Astrocyte (in vitro differentiated cells and primary cell): ENCODE measurements around the gene SND1. TPM values are rescaled to one million over a fixed set of nuclear protein-coding genes. Genes with fewer than 3 reads are reported as not detected.

Source experiments
- DNase-seq: peaks from one replicate; pipeline ENCODE4 v3.0.0-alpha.2; 2010; ENCODE audit warnings: low read depth
- FAIRE-seq: peaks from 2 replicates; lab custom pipeline; 2011; peaks lifted over from hg19 to GRCh38; lab: Jason Lieb, UNC
- H2AFZ ChIP-seq: 2 replicates; pipeline ENCODE4 v1.6.0; 2012; ENCODE audit warnings: low read depth, low read length, inconsistent platforms
- H3K27ac ChIP-seq: 2 replicates; pipeline ENCODE4 v1.5.1; 2011; ENCODE audit warnings: low read depth, low read length, inconsistent platforms
- H3K27me3 ChIP-seq: 2 replicates; pipeline ENCODE4 v1.6.0; 2011; ENCODE audit warnings: low read length, inconsistent platforms; ENCODE audit not compliant: insufficient read depth
- H3K36me3 ChIP-seq: 2 replicates; pipeline ENCODE4 v1.5.1; 2011; ENCODE audit warnings: low read length, inconsistent platforms; ENCODE audit not compliant: insufficient read depth
- H3K4me1 ChIP-seq: 2 replicates; pipeline ENCODE4 v1.5.1; 2011; ENCODE audit warnings: low read length, inconsistent platforms; ENCODE audit not compliant: insufficient read depth
- H3K4me2 ChIP-seq: 2 replicates; pipeline ENCODE4 v1.6.0; 2012; ENCODE audit warnings: low read length, inconsistent platforms
- H3K4me3 ChIP-seq: 2 replicates; pipeline ENCODE4 v1.5.1; 2011; ENCODE audit warnings: low read depth, mild to moderate bottlenecking, low read length, inconsistent platforms; ENCODE audit not compliant: insufficient read depth
- H3K79me2 ChIP-seq: 2 replicates; pipeline ENCODE4 v1.6.0; 2012; ENCODE audit warnings: mild to moderate bottlenecking, low read length, inconsistent platforms; ENCODE audit not compliant: insufficient read depth
- H3K9ac ChIP-seq: 2 replicates; pipeline ENCODE4 v1.6.0; 2012; ENCODE audit warnings: mild to moderate bottlenecking, low read length, inconsistent platforms
- H3K9me3 ChIP-seq: 2 replicates; pipeline ENCODE4 v1.5.1; 2012; ENCODE audit warnings: low read depth, mild to moderate bottlenecking, low read length, inconsistent platforms; ENCODE audit not compliant: insufficient read depth
- H4K20me1 ChIP-seq: 2 replicates; pipeline ENCODE4 v1.6.0; 2012; ENCODE audit warnings: low read length, inconsistent platforms; ENCODE audit not compliant: insufficient read depth
- H3K27ac Mint-ChIP-seq: one replicate; pipeline ENCODE4 v1.8.0; 2021; ENCODE audit warnings: mild to moderate bottlenecking, mixed read lengths; ENCODE audit not compliant: unreplicated experiment
- H3K27me3 Mint-ChIP-seq: one replicate; pipeline ENCODE4 v1.8.0; 2021; ENCODE audit warnings: low read depth, mixed read lengths; ENCODE audit not compliant: unreplicated experiment
- H3K36me3 Mint-ChIP-seq: one replicate; pipeline ENCODE4 v1.8.0; 2021; ENCODE audit warnings: low read depth, mixed read lengths; ENCODE audit not compliant: unreplicated experiment
- H3K4me1 Mint-ChIP-seq: one replicate; pipeline ENCODE4 v1.8.0; 2021; ENCODE audit warnings: low read depth, mixed read lengths; ENCODE audit not compliant: unreplicated experiment
- H3K4me3 Mint-ChIP-seq: one replicate; pipeline ENCODE4 v1.8.0; 2021; ENCODE audit warnings: mild to moderate bottlenecking, moderate library complexity, mixed read lengths; ENCODE audit not compliant: unreplicated experiment
- H3K9me3 Mint-ChIP-seq: one replicate; pipeline ENCODE4 v1.8.0; 2021; ENCODE audit warnings: mild to moderate bottlenecking, mixed read lengths; ENCODE audit not compliant: unreplicated experiment
- CTCF ChIP-seq: IDR thresholded peaks from 2 replicates; pipeline ENCODE4 v1.5.1; 2011; ENCODE audit warnings: low read depth, mild to moderate bottlenecking, inconsistent platforms, low read length, moderate library complexity; ENCODE audit not compliant: insufficient read depth
- EZH2 ChIP-seq: IDR thresholded peaks from 2 replicates; pipeline ENCODE4 v1.6.1; 2012; ENCODE audit warnings: mild to moderate bottlenecking, low read length, inconsistent platforms; ENCODE audit not compliant: insufficient read depth
- total RNA-seq: library from RNA; stranded (reverse); gene quantifications from 2 replicates; pipeline ENCODE4 v1.2.1, GENCODE V29; 2021

SND1 gene
- total RNA-seq, 1 donor from 2014 or later: 267 TPM

GRCh38 chr7:127819975-127820731, 168.2 kb downstream of the SND1 start:
- Mint-ChIP-seq H3K9me3 (no peaks in the 10 kb centered on the region), H3K4me3 (peak overlapping the region; percentile 58), H3K4me1 (peaks cover 50% of the 10 kb centered on the region), H3K27me3 (no peaks in the 10 kb centered on the region), H3K36me3 (peaks cover 7% of the 10 kb centered on the region), H3K27ac (peak overlapping the region; percentile 67)
- Histone ChIP-seq H4K20me1 (peaks cover 97% of the 10 kb centered on the region), H3K27me3 (no peaks in the 10 kb centered on the region), H3K4me3 (no peak overlapping the region), H2AFZ (no peak overlapping the region), H3K27ac (peak overlapping the region; percentile 14), H3K4me1 (peaks cover 16% of the 10 kb centered on the region), H3K4me2 (peak overlapping the region; percentile 61), H3K9me3 (no peaks in the 10 kb centered on the region), H3K36me3 (no peaks in the 10 kb centered on the region), H3K9ac (no peak overlapping the region), H3K79me2 (peaks cover 86% of the 10 kb centered on the region)
- DNase-seq (peak; percentile 86), FAIRE-seq (peak; percentile 93)
- TF ChIP-seq EZH2: no peak
- no peak for TF ChIP-seq CTCF

- Histone ChIP-seq H3K4me3 (no peak overlapping the region), H2AFZ (no peak overlapping the region), H3K9ac (no peak overlapping the region), H3K9me3 (no peaks in the 10 kb centered on the region), H3K27me3 (no peaks in the 10 kb centered on the region), H3K4me2 (peak overlapping the region; percentile 61), H3K36me3 (no peaks in the 10 kb centered on the region), H3K79me2 (peaks cover 85% of the 10 kb centered on the region), H3K27ac (peak overlapping the region; percentile 14), H4K20me1 (peaks cover 96% of the 10 kb centered on the region), H3K4me1 (peaks cover 16% of the 10 kb centered on the region)
- Mint-ChIP-seq H3K27me3 (no peaks in the 10 kb centered on the region), H3K36me3 (peaks cover 7% of the 10 kb centered on the region), H3K27ac (peak overlapping the region; percentile 70), H3K9me3 (no peaks in the 10 kb centered on the region), H3K4me3 (peak overlapping the region; percentile 58), H3K4me1 (peaks cover 46% of the 10 kb centered on the region)
- FAIRE-seq: no peak
- no peak for DNase-seq
- TF ChIP-seq EZH2 (no peak), CTCF (no peak)
These were observed 168.7 kb downstream of the SND1 start for GRCh38 chr7:127820732-127821085.

- Mint-ChIP-seq H3K27ac (peak overlapping the region; percentile 70), H3K4me3 (no peak overlapping the region), H3K27me3 (no peaks in the 10 kb centered on the region), H3K9me3 (no peaks in the 10 kb centered on the region), H3K36me3 (peaks cover 3% of the 10 kb centered on the region), H3K4me1 (peaks cover 42% of the 10 kb centered on the region)
- Histone ChIP-seq H2AFZ (no peak overlapping the region), H3K9me3 (no peaks in the 10 kb centered on the region), H3K36me3 (no peaks in the 10 kb centered on the region), H3K4me1 (peaks cover 16% of the 10 kb centered on the region), H4K20me1 (peaks cover 92% of the 10 kb centered on the region), H3K9ac (no peak overlapping the region), H3K27ac (no peak overlapping the region), H3K79me2 (peaks cover 81% of the 10 kb centered on the region), H3K27me3 (no peaks in the 10 kb centered on the region), H3K4me3 (no peak overlapping the region), H3K4me2 (peak overlapping the region; percentile 61)
- DNase-seq (no peak), FAIRE-seq (no peak)
- no peak for TF ChIP-seq EZH2
- TF ChIP-seq CTCF: no peak
These were observed 169.2 kb downstream of the SND1 start for GRCh38 chr7:127821146-127821545.
